A549 (cell line): ENCODE results near the gene CITED4. TPM values are rescaled to one million over a fixed set of nuclear protein-coding genes. Genes with fewer than 3 reads are reported as not detected.

Experiments used
- ATAC-seq, 2 experiments: fragments of 200-7000 bp in 1 of 2; fragments of >200 bp in 1 of 2; cut with Nextera tagmentation in 1 of 2; cut with Tn5 transposase in 1 of 2; 3 replicates each; pipeline versions ENCODE4 v1.8.0 to v1.9.1; 2018 to 2020; ENCODE audit warnings: mild to moderate bottlenecking in 1 of 2, moderate library complexity in 1 of 2
- CTCF ChIA-PET: fragments of 300-600 bp; sonication (Branson Sonifier 250); formaldehyde crosslinking; extraction: SDS; loops from one replicate; lab custom pipeline; 2021; ENCODE audit warnings: antibody characterized with exemption, inconsistent platforms; lab: Yijun Ruan, JAX
- POLR2A ChIA-PET: fragments of 350-600 bp; formaldehyde crosslinking; extraction: SDS; loops from one replicate; lab custom pipeline; 2021; ENCODE audit warnings: antibody characterized with exemption, inconsistent platforms; lab: Yijun Ruan, JAX
- DNase-seq, 2 experiments: peaks; one replicate each; pipeline versions ENCODE4 v3.0.0 to v3.0.0-alpha.2; 2011 to 2016; ENCODE audit warnings: low read depth in 1 of 2, low spot score in 1 of 2
- FAIRE-seq: peaks from 2 replicates; lab custom pipeline; 2011; peaks lifted over from hg19 to GRCh38; lab: Jason Lieb, UNC
- H3K27ac ChIP-seq, 2 experiments: fragments of >200 bp; sonication (Bioruptor Twin); formaldehyde crosslinking; 3 replicates each; pipeline ENCODE4 v1.5.1; 2016 to 2017
- H3K4me1 ChIP-seq: fragments of >200 bp; sonication (Bioruptor Twin); formaldehyde crosslinking; 3 replicates; pipeline ENCODE4 v1.6.1; 2016
- H3K4me2 ChIP-seq: fragments of >200 bp; sonication (Bioruptor Twin); formaldehyde crosslinking; 3 replicates; pipeline ENCODE4 v1.6.1; 2016
- H3K4me3 ChIP-seq: fragments of >200 bp; sonication (Bioruptor Twin); formaldehyde crosslinking; 3 replicates; pipeline ENCODE4 v1.5.1; 2016
- H3K9me3 ChIP-seq: fragments of >200 bp; sonication (Bioruptor Twin); formaldehyde crosslinking; 3 replicates; pipeline ENCODE4 v1.6.1; 2016
- BCL3 ChIP-seq: fragments of >200 bp; sonication (Bioruptor Twin); formaldehyde crosslinking; IDR thresholded peaks from 3 replicates; pipeline ENCODE4 v1.6.1; 2016
- CEBPB ChIP-seq, 2 experiments: fragments of >200 bp in 1 of 2; sonication (Bioruptor Twin) in 1 of 2; formaldehyde crosslinking in 1 of 2; IDR thresholded peaks; 2 replicates each; pipeline ENCODE4 v1.6.1; 2012 to 2016
- CHD4 ChIP-seq: fragments of 200-600 bp; sonication (generic); IDR thresholded peaks from 2 replicates; pipeline ENCODE4 v1.6.1; 2016; ENCODE audit warnings: antibody characterized with exemption, mild to moderate bottlenecking, borderline replicate concordance
- EHF ChIP-seq: fragments of 250-450 bp; sonication (Bioruptor Pico); IDR thresholded peaks from 2 replicates; pipeline ENCODE4 v1.5.0; 2020; ENCODE audit warnings: mild to moderate bottlenecking
- EHMT2 ChIP-seq: fragments of 200-600 bp; sonication (generic); IDR thresholded peaks from 2 replicates; pipeline ENCODE4 v1.6.1; 2016; ENCODE audit warnings: antibody characterized with exemption, low read depth, mild to moderate bottlenecking, moderate library complexity
- EP300 ChIP-seq, 2 experiments: fragments of >200 bp; sonication (Bioruptor Twin); formaldehyde crosslinking; IDR thresholded peaks; 2 replicates in 1 of 2; 3 replicates in 1 of 2; pipeline ENCODE4 v1.6.1; 2016 to 2017
- FOXS1 ChIP-seq: fragments of 250-450 bp; sonication (Bioruptor Pico); IDR thresholded peaks from 2 replicates; pipeline ENCODE4 v1.5.0; 2020; ENCODE audit warnings: mild to moderate bottlenecking, moderate library complexity
- HES2 ChIP-seq: fragments of >200 bp; sonication (Bioruptor Twin); formaldehyde crosslinking; IDR thresholded peaks from 2 replicates; pipeline ENCODE4 v1.6.1; 2016
- HEYL ChIP-seq: fragments of 250-450 bp; sonication (Bioruptor Pico); IDR thresholded peaks from 2 replicates; pipeline ENCODE4 v1.8.0; 2021; ENCODE audit warnings: mild to moderate bottlenecking, moderate library complexity
- HMGXB4 ChIP-seq: fragments of 250-450 bp; sonication (Bioruptor Pico); IDR thresholded peaks from 2 replicates; pipeline ENCODE4 v1.5.0; 2021; ENCODE audit warnings: mild to moderate bottlenecking, moderate library complexity, borderline replicate concordance
- JUN ChIP-seq, 2 experiments: fragments of >200 bp; sonication (Bioruptor Twin); formaldehyde crosslinking; IDR thresholded peaks; 2 replicates in 1 of 2; 3 replicates in 1 of 2; pipeline ENCODE4 v1.6.1; 2016 to 2017
- KDM1A ChIP-seq: fragments of 200-600 bp; sonication (generic); IDR thresholded peaks from 2 replicates; pipeline ENCODE4 v1.6.1; 2016; ENCODE audit warnings: low read depth, mild to moderate bottlenecking
- MAX ChIP-seq: IDR thresholded peaks from 2 replicates; pipeline ENCODE4 v1.6.1; 2012
- MAZ ChIP-seq: fragments of 150-350 bp; IDR thresholded peaks from 2 replicates; pipeline ENCODE4 v1.6.1; 2014; ENCODE audit warnings: antibody characterized with exemption, low read depth, low read length, borderline replicate concordance
- MYC ChIP-seq: IDR thresholded peaks from 2 replicates; pipeline ENCODE4 v1.6.1; 2012; ENCODE audit warnings: mild to moderate bottlenecking, inconsistent platforms, low read length, improper control_type of control experiment, borderline replicate concordance
- NFE2L2 ChIP-seq: fragments of 150-350 bp; conservative IDR thresholded peaks from 2 replicates; pipeline ENCODE4 v1.6.1; 2014; ENCODE audit warnings: low read length
- PHF8 ChIP-seq: fragments of 200-600 bp; sonication (generic); IDR thresholded peaks from 2 replicates; pipeline ENCODE4 v1.6.1; 2016; ENCODE audit warnings: low read depth, mild to moderate bottlenecking, antibody characterized with exemption, moderate library complexity, borderline replicate concordance
- POLR2A ChIP-seq: IDR thresholded peaks from 2 replicates; pipeline ENCODE4 v1.6.1; 2012; ENCODE audit warnings: mild to moderate bottlenecking, low read length
- POLR2AphosphoS2 ChIP-seq: conservative IDR thresholded peaks from 2 replicates; pipeline ENCODE4 v1.6.1; 2012; ENCODE audit warnings: low read length, improper control_type of control experiment, inconsistent platforms
- RARB ChIP-seq: fragments of 250-450 bp; sonication (Bioruptor Pico); IDR thresholded peaks from 2 replicates; pipeline ENCODE4 v1.8.0; 2021; ENCODE audit warnings: mild to moderate bottlenecking, moderate library complexity
- RFX5 ChIP-seq: fragments of 450-650 bp; IDR thresholded peaks from 2 replicates; pipeline ENCODE4 v1.7.1; 2014; ENCODE audit warnings: antibody characterized with exemption, mild to moderate bottlenecking, moderate library complexity
- RNF2 ChIP-seq: fragments of 200-600 bp; sonication (generic); IDR thresholded peaks from 2 replicates; pipeline ENCODE4 v1.6.1; 2016; ENCODE audit warnings: low read depth, mild to moderate bottlenecking, antibody characterized with exemption, moderate library complexity, borderline replicate concordance
- SREBF2 ChIP-seq: fragments of 450-650 bp; IDR thresholded peaks from 2 replicates; pipeline ENCODE4 v1.6.1; 2014; ENCODE audit warnings: mild to moderate bottlenecking, moderate library complexity
- TP53 ChIP-seq: fragments of 250-450 bp; sonication (Bioruptor Pico); IDR thresholded peaks from 2 replicates; pipeline ENCODE4 v1.5.0; 2021; ENCODE audit warnings: mild to moderate bottlenecking, moderate library complexity
- ZC3H11A ChIP-seq: fragments of 450-650 bp; IDR thresholded peaks from 2 replicates; pipeline ENCODE4 v1.6.1; 2014; ENCODE audit warnings: antibody characterized with exemption, mild to moderate bottlenecking
- ZSCAN20 ChIP-seq: fragments of 250-450 bp; sonication (Bioruptor Pico); IDR thresholded peaks from 2 replicates; pipeline ENCODE4 v1.8.0; 2022; ENCODE audit warnings: mild to moderate bottlenecking, moderate library complexity
- WGBS: methylation state at CpG from one replicate; pipeline ENCODE4 v1.1.6; 2017; ENCODE audit errors: missing lambda C conversion rate; 5-methylcytosine and 5-hydroxymethylcytosine counted together
- polyA plus RNA-seq, 4 experiments: library from polyadenylated mRNA; depleted of rRNA in 3 of 4; stranded (reverse); fragments of >200 nt; fragmentation: RNase III in 1 of 4; extraction: RNeasy Plus Mini Kit Qiagen cat#74134 plus additional on column Dnase treatment in 1 of 4; gene quantifications; 2 replicates in 3 of 4; 3 replicates in 1 of 4; pipeline ENCODE4 v1.2.3, GENCODE V29; 2011 to 2017
- TF ChIP-seq, protein P1 (sequence below): fragments of 450-650 bp; IDR thresholded peaks from 2 replicates; pipeline ENCODE4 v1.6.1; 2014; ENCODE audit warnings: antibody characterized with exemption

The CITED4 gene
- polyA plus RNA-seq, 2 of the 4 experiments (the other 2 are of a cell fraction): 7.1 to 32.2 TPM

- H3K4me2 ChIP-seq: peak overlapping the region; percentile 87
- no peak for FAIRE-seq
- peak overlapping the region; percentile 78 for H3K4me3 ChIP-seq
- ATAC-seq: peak in 1 of 2 experiments; percentile 19; a peak in 3 of 6 replicates
- 36% methylated on average over 7 of the region's 98 CpGs for WGBS
- POLR2A ChIA-PET: interaction anchor here (1.0 to 2.8 kb wide), 11 partner anchors 10 to 170 kb away, joined by 3 to 128 read pairs (median 13); partner anchors contain the start of genes CTPS1 and NFYC
- peak overlapping the region; percentile 84 to 95 for H3K27ac ChIP-seq
- H3K4me1 ChIP-seq: peaks cover 40% of the 10 kb centered on the region
- H3K9me3 ChIP-seq: no peaks in the 10 kb centered on the region
- CTCF ChIA-PET: interaction anchor here (0.6 to 22.4 kb wide), 14 partner anchors 8 to 212 kb away, joined by 3 to 602 read pairs (median 6); no protein-coding TSS in a partner anchor
- DNase-seq: no peak
- TF ChIP-seq JUN (IDR thresholded peaks at IDR 0.05): no peak
- no peak for TF ChIP-seq PHF8
- no peak for TF ChIP-seq POLR2AphosphoS2
- TF ChIP-seq HES2: no peak
- no peak for TF ChIP-seq SREBF2
- TF ChIP-seq MAX: 0 out of 2 replicates have a peak, but pooled peaks have one; percentile 15
- no peak for TF ChIP-seq BCL3
Observed at GRCh38 chr1:40861224-40862003, 749 bp downstream of the CITED4 start.

- DNase-seq (no peak), ATAC-seq (no peak), FAIRE-seq (no peak)
- H3K4me1 ChIP-seq: peaks cover 33% of the 10 kb centered on the region
- CTCF ChIA-PET: interaction anchor here (0.6 to 22.4 kb wide), 5 partner anchors 11 to 213 kb away, joined by 3 to 602 read pairs (median 5); no protein-coding TSS in a partner anchor
- peak overlapping the region; percentile 87 for H3K4me2 ChIP-seq
- peak overlapping the region; percentile 78 for H3K4me3 ChIP-seq
- H3K9me3 ChIP-seq: no peaks in the 10 kb centered on the region
- peak overlapping the region; percentile 84 to 95 for H3K27ac ChIP-seq
- POLR2A ChIA-PET: interaction anchor here (1.7 to 2.8 kb wide), 5 partner anchors 9 to 169 kb away, joined by 16 to 128 read pairs (median 35); partner anchors contain the start of gene NFYC
- 33% methylated on average over 7 of the region's 10 CpGs for WGBS
- TF ChIP-seq MAZ (no peak), EHF (CRISPR knock-in tag) (no peak), ZC3H11A (no peak), POLR2A (peak; percentile 15; the same call in 1 of the 2 replicates), CEBPB (IDR thresholded peaks at IDR 0.05) (peak; percentile 48 to 64; a peak in 3 of 4 replicates), EP300 (IDR thresholded peaks at IDR 0.05) (no peak), HEYL (CRISPR knock-in tag) (no peak), HES2 (no peak), JUN (IDR thresholded peaks at IDR 0.05) (peak; percentile 40 to 78; a peak in 3 of 5 replicates), CHD4 (no peak), POLR2AphosphoS2 (no peak), RNF2 (no peak), RFX5 (no peak)
- TF ChIP-seq, all 56 proteins: peak for 3
Observed at GRCh38 chr1:40860706-40861223, 1.4 kb downstream of the CITED4 start.

- POLR2A ChIA-PET: interaction anchor here (1.4 kb wide), 1 partner anchor 90 kb away, joined by 6 read pairs; no protein-coding TSS in a partner anchor
- CTCF ChIA-PET: interaction anchor here (0.9 to 22.4 kb wide), 4 partner anchors 9 to 144 kb away, joined by 3 to 602 read pairs (median 40); no protein-coding TSS in a partner anchor
- H3K4me2 ChIP-seq: no peak overlapping the region
- no peak for ATAC-seq
- H3K27ac ChIP-seq: peak overlapping the region in 1 of 2 experiments; percentile 95; a peak in 2 of 6 replicates
- no peak overlapping the region for H3K4me3 ChIP-seq
- DNase-seq: no peak
- no peak for FAIRE-seq
- H3K4me1 ChIP-seq: peaks cover 24% of the 10 kb centered on the region
- 94% methylated on average over 4 of the region's 4 CpGs for WGBS
- no peaks in the 10 kb centered on the region for H3K9me3 ChIP-seq
- TF ChIP-seq KDM1A (no peak), EHMT2 (no peak), RARB (no peak), HMGXB4 (no peak), NFE2L2 (no peak), TP53 (CRISPR knock-in tag) (no peak), ZSCAN20 (no peak), JUN (IDR thresholded peaks at IDR 0.05) (no peak), FOXS1 (CRISPR knock-in tag) (no peak), MYC (no peak)
- TF ChIP-seq, protein P1, sequence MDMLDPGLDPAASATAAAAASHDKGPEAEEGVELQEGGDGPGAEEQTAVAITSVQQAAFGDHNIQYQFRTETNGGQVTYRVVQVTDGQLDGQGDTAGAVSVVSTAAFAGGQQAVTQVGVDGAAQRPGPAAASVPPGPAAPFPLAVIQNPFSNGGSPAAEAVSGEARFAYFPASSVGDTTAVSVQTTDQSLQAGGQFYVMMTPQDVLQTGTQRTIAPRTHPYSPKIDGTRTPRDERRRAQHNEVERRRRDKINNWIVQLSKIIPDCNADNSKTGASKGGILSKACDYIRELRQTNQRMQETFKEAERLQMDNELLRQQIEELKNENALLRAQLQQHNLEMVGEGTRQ: no peak
Observed at GRCh38 chr1:40858856-40859416, 3.2 kb downstream of the CITED4 start.
